ENCODE measurements around the gene AP2A1. TPM values are rescaled to one million over a fixed set of nuclear protein-coding genes. Genes with fewer than 3 reads are reported as not detected.

The AP2A1 gene
- total and polyA plus RNA-seq, 2 donors (not counting 3 experiments of a cell fraction or from before 2014, with no cell fraction given): 108 to 113 TPM

- CTCF ChIA-PET: no interaction called here
- BruUV-seq (replicated peaks): no TSS peak
- intact Hi-C loops (cut with micrococcal nuclease) (no loop called here), dilution Hi-C loops (cut with MboI; ENCODE audit: extremely low pct_ligation_motif_present, low sequenced_read_pairs) (no loop called here)
- Histone ChIP-seq H3K9me3 (replicated peaks; ENCODE audit: control insufficient read depth, insufficient read depth, low read length) (no peaks in the 10 kb centered on the region), H3K4me1 (ENCODE audit: control insufficient read depth, extremely low read depth, insufficient read depth, low read length) (peaks cover 12% of the 10 kb centered on the region), H2AFZ (ENCODE audit: low read depth, low read length) (no peak overlapping the region), H3K4me2 (ENCODE audit: insufficient read depth, low read length) (no peak overlapping the region), H3K9ac (replicated peaks; ENCODE audit: extremely low read depth, insufficient read depth, low read length) (no peak overlapping the region), H4K20me1 (replicated peaks; ENCODE audit: control insufficient read depth, extremely low read depth, insufficient read depth, low read length) (no peaks in the 10 kb centered on the region), H3K4me3 (replicated peaks in 1 of 3; ENCODE audit: insufficient read depth in 1 of 3, low read depth in 1 of 3, low read length in 3 of 3) (no peak overlapping the region), H3K27me3 (ENCODE audit: control insufficient read depth in 2 of 2, insufficient read depth in 2 of 2, low read length in 2 of 2) (no peaks in the 10 kb centered on the region), H3K27ac (ENCODE audit: insufficient read depth, low read depth, low read length) (no peak overlapping the region), H3K79me2 (ENCODE audit: control insufficient read depth, insufficient read depth, low read length) (peaks cover 23% of the 10 kb centered on the region), H3K9me1 (replicated peaks; ENCODE audit: control insufficient read depth, extremely low read depth, insufficient read depth, low read length) (no peaks in the 10 kb centered on the region), H3K36me3 (ENCODE audit: control insufficient read depth in 2 of 2, extremely low read depth in 1 of 2, insufficient read depth in 2 of 2, low read length in 2 of 2) (no peaks in the 10 kb centered on the region)
- POLR2A ChIA-PET: no interaction called here
- TF ChIP-seq POLR2A (IDR thresholded peaks at IDR 0.05; ENCODE audit: low read depth, low read length) (no peak), GATA2 (IDR thresholded peaks at IDR 0.05; ENCODE audit: insufficient read depth, insufficient read length, low read depth, low read length) (no peak), MYC (IDR thresholded peaks at IDR 0.05; ENCODE audit: low read depth, low read length) (no peak), JUN (IDR thresholded peaks at IDR 0.05; ENCODE audit: borderline replicate concordance, insufficient read depth, insufficient read length, low read depth) (no peak), FOS (IDR thresholded peaks at IDR 0.05; ENCODE audit: borderline replicate concordance, insufficient read depth, low read length) (no peak), POLR2AphosphoS5 (IDR thresholded peaks at IDR 0.05; ENCODE audit: insufficient read depth, low read depth, low read length) (no peak), EZH2 (IDR thresholded peaks at IDR 0.05; ENCODE audit: borderline replicate concordance, low read depth, low read length, severe bottlenecking) (no peak), MAX (IDR thresholded peaks at IDR 0.05; ENCODE audit: insufficient read depth, insufficient read length) (no peak), CTCF (IDR thresholded peaks at IDR 0.05; ENCODE audit: extremely low read depth in 1 of 2, insufficient read depth in 1 of 2, low read depth in 1 of 2, low read length in 2 of 2) (no peak)
- FAIRE-seq: no peak
- DNase-seq (ENCODE audit: low read depth, low spot score): no peak
These were observed 2.5 kb upstream of the AP2A1 start for GRCh38 chr19:49764341-49764740.
